ENCODE data around the gene KREMEN2. TPM values are rescaled to one million over a fixed set of nuclear protein-coding genes. Genes with fewer than 3 reads are reported as not detected.

Gene KREMEN2
- total RNA-seq = not detected in 2 replicates

GRCh38 chr16:2963723-2964474 lies at the start of gene KREMEN2:
KREMEN2 (plus strand) TSS chr16:2964275; CDS start chr16:2964521, 246 bp downstream.

GRCh38 chr16:2968738-2969544 lies 4.9 kb downstream of the KREMEN2 start, which contains the start of gene PAQR4:
PAQR4 (plus strand) TSS chr16:2969348; CDS start chr16:2969675, 327 bp downstream.

GRCh38 chr16:2980227-2981176 lies 16.4 kb downstream of the KREMEN2 start, which contains the start of gene PKMYT1:
PKMYT1 (minus strand) TSS chr16:2980446; CDS start chr16:2979657, 789 bp downstream.

GRCh38 chr16:3012828-3013420 lies 48.8 kb downstream of the KREMEN2 start, which contains the start of gene CLDN9:
CLDN9 (plus strand) TSS chr16:3012923; CDS start chr16:3013363, 440 bp downstream.

Other genes with a start within 250 kb of the KREMEN2 start
- gene PRSS27, start 244.1 kb upstream of the KREMEN2 start, total RNA-seq = 0.30 and 0.42 TPM in 2 replicates
- gene SRRM2, start 211.6 kb upstream of the KREMEN2 start, total RNA-seq = 48.4 and 103 TPM in 2 replicates
- 124 and 257 TPM in 2 replicates for gene ELOB, start 187.0 kb upstream of the KREMEN2 start, total RNA-seq
- gene PRSS33, start 176.7 kb upstream of the KREMEN2 start, total RNA-seq = not detected in 2 replicates
- not detected in 2 replicates for gene PRSS41, start 165.8 kb upstream of the KREMEN2 start, total RNA-seq
- not detected in 2 replicates for gene PRSS21, start 147.0 kb upstream of the KREMEN2 start, total RNA-seq
- gene ZG16B, start 134.0 kb upstream of the KREMEN2 start, total RNA-seq = not detected in 2 replicates
- not detected in 2 replicates for gene PRSS22, start 106.1 kb upstream of the KREMEN2 start, total RNA-seq
- gene FLYWCH2, start 81.1 kb upstream of the KREMEN2 start, total RNA-seq = 37.6 and 59.4 TPM in 2 replicates
- gene FLYWCH1, start 52.3 kb upstream of the KREMEN2 start, total RNA-seq = 44.8 and 58.7 TPM in 2 replicates
- 0.89 and 4.6 TPM in 2 replicates for gene PAQR4, start 5.1 kb downstream of the KREMEN2 start, total RNA-seq
- gene PKMYT1, start 16.2 kb downstream of the KREMEN2 start, total RNA-seq = 0.59 and 4.2 TPM in 2 replicates
- not detected in 2 replicates for gene CLDN9, start 48.6 kb downstream of the KREMEN2 start, total RNA-seq
- 0.30 TPM in 1 of 2 replicates, not detected in the other for gene CLDN6, start 53.9 kb downstream of the KREMEN2 start, total RNA-seq
- 267 and 333 TPM in 2 replicates for gene TNFRSF12A, start 56.1 kb downstream of the KREMEN2 start, total RNA-seq
- 7.8 and 11.3 TPM in 2 replicates for gene HCFC1R1, start 59.7 kb downstream of the KREMEN2 start, total RNA-seq
- gene THOC6, start 59.8 kb downstream of the KREMEN2 start, total RNA-seq = 13.2 and 15.4 TPM in 2 replicates
- 0.28 and 0.59 TPM in 2 replicates for gene BICDL2, start 72.7 kb downstream of the KREMEN2 start, total RNA-seq
- gene MMP25, start 82.3 kb downstream of the KREMEN2 start, total RNA-seq = not detected in 2 replicates
- 12.5 and 23.7 TPM in 2 replicates for gene IL32, start 101.4 kb downstream of the KREMEN2 start, total RNA-seq
- not detected in 2 replicates for gene ZSCAN10, start 135.0 kb downstream of the KREMEN2 start, total RNA-seq
- 12.2 and 14.9 TPM in 2 replicates for gene ZNF205, start 148.3 kb downstream of the KREMEN2 start, total RNA-seq
- gene ZNF213, start 170.8 kb downstream of the KREMEN2 start, total RNA-seq = 8.0 and 14.0 TPM in 2 replicates
- gene OR1F1, start 223.9 kb downstream of the KREMEN2 start, total RNA-seq = not detected in 2 replicates